ENCODE measurements around the gene PDE6A. TPM values are rescaled to one million over a fixed set of nuclear protein-coding genes. Genes with fewer than 3 reads are reported as not detected.

PDE6A gene
- total and polyA plus RNA-seq, 2 experiments from 2014 or later, result not detected

DNA sequence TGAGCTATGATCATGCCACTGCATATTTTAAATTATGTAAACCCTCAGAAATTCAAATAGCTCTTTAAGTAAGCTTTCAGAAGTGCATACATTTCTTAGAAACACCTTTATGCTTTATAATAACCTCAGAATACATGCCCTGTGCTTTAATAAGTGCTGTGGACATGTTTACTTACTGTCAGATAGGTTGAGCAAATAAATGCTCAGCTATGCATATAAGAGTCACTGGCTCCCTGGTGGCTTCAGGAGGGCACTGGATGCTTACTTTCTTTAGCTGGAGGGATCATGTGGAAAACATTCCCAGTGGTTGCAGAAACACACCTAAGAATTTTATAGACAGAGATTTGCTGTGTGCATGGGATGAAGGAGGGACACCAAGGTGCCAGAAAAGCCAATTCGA, 74.4 kb downstream of the PDE6A start:
- no peaks in the 10 kb centered on the region for H3K36me3 ChIP-seq (ENCODE audit: low read depth)
- in situ Hi-C loops (cut with MboI), result no loop called here
- 21 to 48% methylated on average over 1 of the region's 1 CpG for WGBS, 2 experiments (ENCODE audit: low coverage in 1 of 2, low lambda C conversion rate in 2 of 2, missing lambda C conversion rate in 2 of 2)
- peaks cover 17% of the 10 kb centered on the region for H3K27me3 ChIP-seq (replicated peaks; ENCODE audit: insufficient read depth)
- no peaks in the 10 kb centered on the region for H3F3A ChIP-seq (ENCODE audit: insufficient read depth)
- no peak for DNase-seq
- H4K20me1 ChIP-seq (ENCODE audit: insufficient read depth), result no peaks in the 10 kb centered on the region
- H3K4me2 ChIP-seq (ENCODE audit: unreplicated experiment), result no peak overlapping the region
- H3K79me2 ChIP-seq (ENCODE audit: insufficient read depth), result no peaks in the 10 kb centered on the region
- H3K4me3 ChIP-seq, result no peak overlapping the region
- no peaks in the 10 kb centered on the region for H3K4me1 ChIP-seq (ENCODE audit: insufficient read depth)
- TF ChIP-seq EZH2phosphoT487 (IDR thresholded peaks at IDR 0.05; ENCODE audit: insufficient read depth, low read depth) (no peak), EZH2 (IDR thresholded peaks at IDR 0.05; ENCODE audit: insufficient read depth, poor library complexity, severe bottlenecking) (no peak)
- no peaks in the 10 kb centered on the region for H3K9me3 ChIP-seq (ENCODE audit: low read depth)
- H3K9ac ChIP-seq, result no peak overlapping the region
- no peaks in the 10 kb centered on the region for H3K9me2 ChIP-seq (ENCODE audit: insufficient read depth)
- H3K27ac ChIP-seq, result no peak overlapping the region
- no peak overlapping the region for H2AFZ ChIP-seq

DNA sequence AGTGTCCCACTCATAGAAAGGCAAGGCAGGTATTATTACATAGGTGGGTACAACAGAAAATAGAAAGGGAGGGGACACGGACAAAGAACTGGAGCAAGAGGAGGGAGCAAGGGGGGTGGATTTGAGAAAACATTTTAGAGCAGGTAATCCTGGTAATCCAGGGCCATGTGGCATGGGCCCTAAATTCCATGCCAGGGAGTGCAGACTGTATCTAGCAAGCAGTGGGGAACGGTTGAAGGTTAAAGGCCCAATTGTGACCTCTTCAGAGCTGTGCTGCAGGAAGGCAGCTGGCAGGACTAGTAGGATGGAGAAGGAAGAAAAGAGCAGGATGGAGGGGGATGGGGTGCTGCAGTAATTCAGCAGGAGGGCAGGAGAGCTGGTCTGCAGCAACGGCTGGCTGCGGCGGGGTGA, 75.2 kb downstream of the PDE6A start:
- H4K20me1 ChIP-seq (ENCODE audit: insufficient read depth), result no peaks in the 10 kb centered on the region
- H2AFZ ChIP-seq, result no peak overlapping the region
- no peaks in the 10 kb centered on the region for H3K4me1 ChIP-seq (ENCODE audit: insufficient read depth)
- in situ Hi-C loops (cut with MboI), result no loop called here
- peaks cover 10% of the 10 kb centered on the region for H3K27me3 ChIP-seq (replicated peaks; ENCODE audit: insufficient read depth)
- no peaks in the 10 kb centered on the region for H3K9me3 ChIP-seq (ENCODE audit: low read depth)
- no peaks in the 10 kb centered on the region for H3K79me2 ChIP-seq (ENCODE audit: insufficient read depth)
- no peaks in the 10 kb centered on the region for H3K36me3 ChIP-seq (ENCODE audit: low read depth)
- H3F3A ChIP-seq (ENCODE audit: insufficient read depth), result no peaks in the 10 kb centered on the region
- no peak for TF ChIP-seq EZH2phosphoT487 (IDR thresholded peaks at IDR 0.05; ENCODE audit: insufficient read depth, low read depth)
- no peak for TF ChIP-seq EZH2 (IDR thresholded peaks at IDR 0.05; ENCODE audit: insufficient read depth, poor library complexity, severe bottlenecking)
- H3K4me2 ChIP-seq (ENCODE audit: unreplicated experiment), result no peak overlapping the region
- H3K9ac ChIP-seq, result no peak overlapping the region
- H3K9me2 ChIP-seq (ENCODE audit: insufficient read depth), result no peaks in the 10 kb centered on the region
- DNase-seq, result no peak
- no peak overlapping the region for H3K4me3 ChIP-seq
- no peak overlapping the region for H3K27ac ChIP-seq
- 77 to 86% methylated on average over 5 of the region's 5 CpGs for WGBS, 2 experiments (ENCODE audit: low coverage in 1 of 2, low lambda C conversion rate in 2 of 2, missing lambda C conversion rate in 2 of 2)

DNA sequence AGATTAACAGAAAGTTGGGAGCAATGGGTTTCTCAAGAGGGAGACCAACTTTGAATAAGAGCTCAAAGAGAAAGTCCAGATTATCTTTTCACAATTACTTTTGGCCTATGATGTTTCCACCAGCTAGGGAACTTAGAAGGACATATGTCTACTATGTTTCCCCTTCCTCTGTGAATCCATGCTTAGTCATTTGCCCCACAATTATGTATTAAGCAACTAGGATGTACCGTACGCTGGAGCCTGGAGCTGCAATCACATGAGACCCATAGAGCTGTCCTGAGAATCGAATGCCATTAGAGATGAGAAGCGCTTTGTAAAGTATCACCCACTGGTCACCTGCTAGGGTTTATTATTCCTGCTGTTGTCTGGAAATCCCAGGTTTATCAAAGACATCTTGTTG, 78.8 kb downstream of the PDE6A start:
- H3K9ac ChIP-seq, result no peak overlapping the region
- no peaks in the 10 kb centered on the region for H3K36me3 ChIP-seq (ENCODE audit: low read depth)
- H3K4me3 ChIP-seq, result no peak overlapping the region
- in situ Hi-C loops (cut with MboI), result no loop called here
- no peaks in the 10 kb centered on the region for H3K4me1 ChIP-seq (ENCODE audit: insufficient read depth)
- no peaks in the 10 kb centered on the region; the same call in 1 of the 2 replicates for H3K27me3 ChIP-seq (replicated peaks; ENCODE audit: insufficient read depth)
- WGBS, 2 experiments (ENCODE audit: low coverage in 1 of 2, low lambda C conversion rate in 2 of 2, missing lambda C conversion rate in 2 of 2), result 58 to 60% methylated on average over 4 of the region's 4 CpGs
- no peak overlapping the region for H2AFZ ChIP-seq
- H3K27ac ChIP-seq, result no peak overlapping the region
- H3K9me2 ChIP-seq (ENCODE audit: insufficient read depth), result no peaks in the 10 kb centered on the region
- H3K9me3 ChIP-seq (ENCODE audit: low read depth), result no peaks in the 10 kb centered on the region
- no peaks in the 10 kb centered on the region for H3K79me2 ChIP-seq (ENCODE audit: insufficient read depth)
- H3K4me2 ChIP-seq (ENCODE audit: unreplicated experiment), result no peak overlapping the region
- H3F3A ChIP-seq (ENCODE audit: insufficient read depth), result no peaks in the 10 kb centered on the region
- DNase-seq, result no peak
- TF ChIP-seq EZH2phosphoT487 (IDR thresholded peaks at IDR 0.05; ENCODE audit: insufficient read depth, low read depth) (no peak), EZH2 (IDR thresholded peaks at IDR 0.05; ENCODE audit: insufficient read depth, poor library complexity, severe bottlenecking) (no peak)
- H4K20me1 ChIP-seq (ENCODE audit: insufficient read depth), result no peaks in the 10 kb centered on the region

DNA sequence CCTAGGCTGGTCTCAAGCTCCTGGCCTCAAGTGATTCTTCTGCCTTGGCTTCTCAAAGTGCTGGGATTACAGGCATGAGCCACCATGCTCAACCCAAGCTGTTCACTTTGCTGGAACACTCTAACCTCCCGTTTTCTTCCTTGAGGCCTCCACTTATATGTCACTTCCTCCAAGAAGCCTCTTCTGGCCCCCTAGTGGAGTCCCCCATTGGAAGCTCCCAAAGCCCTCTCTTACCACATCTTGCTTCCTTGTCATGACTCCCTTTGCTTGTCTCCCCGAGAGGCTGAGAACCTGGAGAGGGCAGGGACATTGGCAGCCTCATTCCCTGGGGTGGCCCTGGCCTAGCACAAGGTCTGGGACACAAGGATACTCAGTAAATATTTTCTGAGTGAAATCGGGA, 80.8 kb downstream of the PDE6A start:
- no peaks in the 10 kb centered on the region for H3K4me1 ChIP-seq (ENCODE audit: insufficient read depth)
- TF ChIP-seq EZH2 (IDR thresholded peaks at IDR 0.05; ENCODE audit: insufficient read depth, poor library complexity, severe bottlenecking) (no peak), EZH2phosphoT487 (IDR thresholded peaks at IDR 0.05; ENCODE audit: insufficient read depth, low read depth) (no peak)
- H3F3A ChIP-seq (ENCODE audit: insufficient read depth), result no peaks in the 10 kb centered on the region
- H3K36me3 ChIP-seq (ENCODE audit: low read depth), result no peaks in the 10 kb centered on the region
- no peak overlapping the region for H3K4me2 ChIP-seq (ENCODE audit: unreplicated experiment)
- no peak overlapping the region for H3K9ac ChIP-seq
- H3K79me2 ChIP-seq (ENCODE audit: insufficient read depth), result no peaks in the 10 kb centered on the region
- no peaks in the 10 kb centered on the region for H3K9me2 ChIP-seq (ENCODE audit: insufficient read depth)
- in situ Hi-C loops (cut with MboI), result no loop called here
- WGBS, 2 experiments (ENCODE audit: low coverage in 1 of 2, low lambda C conversion rate in 2 of 2, missing lambda C conversion rate in 2 of 2), result 89 to 90% methylated on average over 3 of the region's 3 CpGs
- H4K20me1 ChIP-seq (ENCODE audit: insufficient read depth), result no peaks in the 10 kb centered on the region
- DNase-seq, result no peak
- H2AFZ ChIP-seq, result no peak overlapping the region
- H3K27me3 ChIP-seq (replicated peaks; ENCODE audit: insufficient read depth), result no peaks in the 10 kb centered on the region
- no peaks in the 10 kb centered on the region for H3K9me3 ChIP-seq (ENCODE audit: low read depth)
- no peak overlapping the region for H3K27ac ChIP-seq
- H3K4me3 ChIP-seq, result no peak overlapping the region

DNA sequence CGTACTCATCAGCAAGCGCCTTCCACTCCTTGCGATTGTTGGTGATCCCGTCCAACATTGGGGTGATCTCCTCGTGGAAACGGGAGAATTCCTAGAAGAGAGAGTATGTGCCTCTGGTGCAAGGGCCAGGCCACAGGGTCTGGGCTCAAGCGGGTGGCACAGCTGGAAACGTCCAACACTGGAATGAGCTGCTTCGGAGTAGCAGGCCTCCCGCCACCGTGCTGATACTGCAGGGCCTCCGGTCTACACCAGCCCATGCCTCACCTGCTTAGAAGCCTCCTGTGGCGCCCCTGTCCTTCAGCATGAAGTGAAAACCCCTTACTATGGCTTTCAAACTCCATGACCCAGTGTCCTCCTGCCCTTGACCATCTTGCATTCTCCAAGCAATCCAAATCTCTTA, 81.4 kb downstream of the PDE6A start:
- H3K36me3 ChIP-seq (ENCODE audit: low read depth), result no peaks in the 10 kb centered on the region
- no peak overlapping the region for H3K27ac ChIP-seq
- in situ Hi-C loops (cut with MboI), result no loop called here
- H3K79me2 ChIP-seq (ENCODE audit: insufficient read depth), result no peaks in the 10 kb centered on the region
- H3K9ac ChIP-seq, result no peak overlapping the region
- no peaks in the 10 kb centered on the region for H3K9me2 ChIP-seq (ENCODE audit: insufficient read depth)
- TF ChIP-seq EZH2 (IDR thresholded peaks at IDR 0.05; ENCODE audit: insufficient read depth, poor library complexity, severe bottlenecking) (no peak), EZH2phosphoT487 (IDR thresholded peaks at IDR 0.05; ENCODE audit: insufficient read depth, low read depth) (no peak)
- no peaks in the 10 kb centered on the region for H3K9me3 ChIP-seq (ENCODE audit: low read depth)
- H3K4me3 ChIP-seq, result no peak overlapping the region
- no peak overlapping the region for H3K4me2 ChIP-seq (ENCODE audit: unreplicated experiment)
- no peaks in the 10 kb centered on the region for H3F3A ChIP-seq (ENCODE audit: insufficient read depth)
- H4K20me1 ChIP-seq (ENCODE audit: insufficient read depth), result no peaks in the 10 kb centered on the region
- H3K4me1 ChIP-seq (ENCODE audit: insufficient read depth), result no peaks in the 10 kb centered on the region
- no peak for DNase-seq
- H2AFZ ChIP-seq, result no peak overlapping the region
- H3K27me3 ChIP-seq (replicated peaks; ENCODE audit: insufficient read depth), result no peaks in the 10 kb centered on the region
- 80 to 84% methylated on average over 13 of the region's 13 CpGs for WGBS, 2 experiments (ENCODE audit: low coverage in 1 of 2, low lambda C conversion rate in 2 of 2, missing lambda C conversion rate in 2 of 2)
